ENCODE results near the gene EP400.

- no peak for TF ChIP-seq GATA3 (IDR thresholded peaks at IDR 0.05; ENCODE audit: low read depth, low read length)
- no peak for TF ChIP-seq GATA2 (IDR thresholded peaks at IDR 0.05; ENCODE audit: low read depth, low read length)
Observed at GRCh38 chr12:131940141-131940547, 9.6 kb upstream of the EP400 start.

All from SH-SY5Y (cell line).